ENCODE data around the gene ELOVL5.

ELOVL5 gene

DNA sequence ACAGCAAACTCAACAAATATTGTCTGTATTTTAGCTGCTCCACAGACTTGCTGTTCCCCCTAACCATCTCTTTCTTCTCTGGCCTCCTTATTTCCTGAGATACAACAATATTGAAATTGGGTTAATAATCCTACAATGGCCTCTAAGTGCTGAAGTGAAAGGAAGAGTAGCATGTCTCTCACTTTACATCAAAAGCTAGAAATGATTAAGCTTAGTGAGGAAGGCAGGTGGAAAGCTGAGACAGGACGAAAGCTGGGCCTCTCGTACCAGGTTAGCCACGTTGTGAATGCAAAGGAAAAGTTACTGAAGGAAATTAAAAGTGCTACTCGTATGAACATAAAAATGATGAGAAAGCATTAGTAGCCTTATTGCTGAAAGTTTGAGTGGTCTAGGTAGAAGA is 63.8 kb downstream of the ELOVL5 start:
- Histone ChIP-seq H3K27me3 (ENCODE audit: insufficient read depth, poor library complexity, severe bottlenecking) (no peaks in the 10 kb centered on the region), H3K27ac (replicated peaks) (no peak overlapping the region), H3K4me3 (replicated peaks; ENCODE audit: insufficient read depth, low read length) (no peak overlapping the region)
- no peak for DNase-seq (ENCODE audit: low read depth in 1 of 2, low spot score in 1 of 2)
- TF ChIP-seq, protein P1, sequence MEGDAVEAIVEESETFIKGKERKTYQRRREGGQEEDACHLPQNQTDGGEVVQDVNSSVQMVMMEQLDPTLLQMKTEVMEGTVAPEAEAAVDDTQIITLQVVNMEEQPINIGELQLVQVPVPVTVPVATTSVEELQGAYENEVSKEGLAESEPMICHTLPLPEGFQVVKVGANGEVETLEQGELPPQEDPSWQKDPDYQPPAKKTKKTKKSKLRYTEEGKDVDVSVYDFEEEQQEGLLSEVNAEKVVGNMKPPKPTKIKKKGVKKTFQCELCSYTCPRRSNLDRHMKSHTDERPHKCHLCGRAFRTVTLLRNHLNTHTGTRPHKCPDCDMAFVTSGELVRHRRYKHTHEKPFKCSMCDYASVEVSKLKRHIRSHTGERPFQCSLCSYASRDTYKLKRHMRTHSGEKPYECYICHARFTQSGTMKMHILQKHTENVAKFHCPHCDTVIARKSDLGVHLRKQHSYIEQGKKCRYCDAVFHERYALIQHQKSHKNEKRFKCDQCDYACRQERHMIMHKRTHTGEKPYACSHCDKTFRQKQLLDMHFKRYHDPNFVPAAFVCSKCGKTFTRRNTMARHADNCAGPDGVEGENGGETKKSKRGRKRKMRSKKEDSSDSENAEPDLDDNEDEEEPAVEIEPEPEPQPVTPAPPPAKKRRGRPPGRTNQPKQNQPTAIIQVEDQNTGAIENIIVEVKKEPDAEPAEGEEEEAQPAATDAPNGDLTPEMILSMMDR (IDR thresholded peaks at IDR 0.05; ENCODE audit: insufficient read depth, low read length): no peak
- TF ChIP-seq GABPA (IDR thresholded peaks at IDR 0.05; ENCODE audit: low read depth) (no peak), SPI1 (IDR thresholded peaks at IDR 0.05; ENCODE audit: borderline replicate concordance, low read depth) (no peak), POLR2AphosphoS5 (IDR thresholded peaks at IDR 0.05; ENCODE audit: low read depth) (no peak)
- TF ChIP-seq, protein P2, sequence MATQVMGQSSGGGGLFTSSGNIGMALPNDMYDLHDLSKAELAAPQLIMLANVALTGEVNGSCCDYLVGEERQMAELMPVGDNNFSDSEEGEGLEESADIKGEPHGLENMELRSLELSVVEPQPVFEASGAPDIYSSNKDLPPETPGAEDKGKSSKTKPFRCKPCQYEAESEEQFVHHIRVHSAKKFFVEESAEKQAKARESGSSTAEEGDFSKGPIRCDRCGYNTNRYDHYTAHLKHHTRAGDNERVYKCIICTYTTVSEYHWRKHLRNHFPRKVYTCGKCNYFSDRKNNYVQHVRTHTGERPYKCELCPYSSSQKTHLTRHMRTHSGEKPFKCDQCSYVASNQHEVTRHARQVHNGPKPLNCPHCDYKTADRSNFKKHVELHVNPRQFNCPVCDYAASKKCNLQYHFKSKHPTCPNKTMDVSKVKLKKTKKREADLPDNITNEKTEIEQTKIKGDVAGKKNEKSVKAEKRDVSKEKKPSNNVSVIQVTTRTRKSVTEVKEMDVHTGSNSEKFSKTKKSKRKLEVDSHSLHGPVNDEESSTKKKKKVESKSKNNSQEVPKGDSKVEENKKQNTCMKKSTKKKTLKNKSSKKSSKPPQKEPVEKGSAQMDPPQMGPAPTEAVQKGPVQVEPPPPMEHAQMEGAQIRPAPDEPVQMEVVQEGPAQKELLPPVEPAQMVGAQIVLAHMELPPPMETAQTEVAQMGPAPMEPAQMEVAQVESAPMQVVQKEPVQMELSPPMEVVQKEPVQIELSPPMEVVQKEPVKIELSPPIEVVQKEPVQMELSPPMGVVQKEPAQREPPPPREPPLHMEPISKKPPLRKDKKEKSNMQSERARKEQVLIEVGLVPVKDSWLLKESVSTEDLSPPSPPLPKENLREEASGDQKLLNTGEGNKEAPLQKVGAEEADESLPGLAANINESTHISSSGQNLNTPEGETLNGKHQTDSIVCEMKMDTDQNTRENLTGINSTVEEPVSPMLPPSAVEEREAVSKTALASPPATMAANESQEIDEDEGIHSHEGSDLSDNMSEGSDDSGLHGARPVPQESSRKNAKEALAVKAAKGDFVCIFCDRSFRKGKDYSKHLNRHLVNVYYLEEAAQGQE (IDR thresholded peaks at IDR 0.05; ENCODE audit: insufficient replicate concordance, low read depth): no peak

DNA sequence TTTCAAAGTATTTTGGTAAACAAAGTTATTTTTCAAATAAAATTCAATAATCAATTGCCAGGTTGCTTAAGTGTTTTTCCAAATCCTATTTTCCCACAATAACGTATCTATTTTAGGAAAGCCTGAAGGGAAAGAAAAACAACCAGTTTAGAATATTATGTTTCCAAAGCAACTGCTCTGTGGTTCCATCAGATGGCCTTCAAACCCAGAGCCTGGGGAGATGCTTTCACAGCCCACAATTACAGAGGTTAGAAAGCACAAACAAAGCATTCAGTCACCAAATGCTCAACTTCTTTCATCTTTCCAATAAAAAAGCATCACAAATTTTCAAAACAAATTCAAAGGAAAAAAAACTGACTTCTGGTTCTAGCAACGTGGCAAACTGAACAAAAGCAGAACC is 66.0 kb downstream of the ELOVL5 start:
- Histone ChIP-seq H3K4me3 (replicated peaks; ENCODE audit: insufficient read depth, low read length) (no peak overlapping the region), H3K27ac (replicated peaks) (no peak overlapping the region), H3K27me3 (ENCODE audit: insufficient read depth, poor library complexity, severe bottlenecking) (no peaks in the 10 kb centered on the region)
- DNase-seq (ENCODE audit: low read depth in 1 of 2, low spot score in 1 of 2): no peak
- TF ChIP-seq GABPA (IDR thresholded peaks at IDR 0.05; ENCODE audit: low read depth) (no peak), POLR2AphosphoS5 (IDR thresholded peaks at IDR 0.05; ENCODE audit: low read depth) (no peak), SPI1 (IDR thresholded peaks at IDR 0.05; ENCODE audit: borderline replicate concordance, low read depth) (no peak)
- TF ChIP-seq, protein P1 (IDR thresholded peaks at IDR 0.05; ENCODE audit: insufficient read depth, low read length): no peak
- TF ChIP-seq, protein P2 (IDR thresholded peaks at IDR 0.05; ENCODE audit: insufficient replicate concordance, low read depth): no peak

DNA sequence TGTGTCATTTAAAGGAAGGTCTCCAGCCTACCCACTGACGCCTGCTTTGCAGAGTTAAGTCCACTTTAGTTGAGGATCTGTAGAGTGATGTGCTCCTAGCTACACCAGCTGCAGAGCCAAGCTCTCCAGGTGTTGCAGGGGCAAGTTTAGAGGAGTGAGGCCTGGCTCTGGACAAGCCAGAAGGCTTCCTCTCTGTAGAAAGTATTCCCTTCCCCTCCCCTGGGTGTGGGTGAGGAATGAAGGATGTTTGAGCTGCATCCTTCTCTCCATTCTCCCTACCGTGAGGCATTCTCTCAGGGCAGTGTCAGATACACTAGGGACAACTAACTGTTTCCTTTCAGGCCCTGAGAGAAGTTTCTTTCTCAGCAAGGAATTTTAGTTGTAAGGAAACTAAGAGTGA is 66.5 kb downstream of the ELOVL5 start:
- TF ChIP-seq, protein P2 (IDR thresholded peaks at IDR 0.05; ENCODE audit: insufficient replicate concordance, low read depth): no peak
- TF ChIP-seq SPI1 (IDR thresholded peaks at IDR 0.05; ENCODE audit: borderline replicate concordance, low read depth) (no peak), GABPA (IDR thresholded peaks at IDR 0.05; ENCODE audit: low read depth) (no peak), POLR2AphosphoS5 (IDR thresholded peaks at IDR 0.05; ENCODE audit: low read depth) (no peak)
- TF ChIP-seq, protein P1 (IDR thresholded peaks at IDR 0.05; ENCODE audit: insufficient read depth, low read length): no peak
- no peak for DNase-seq (ENCODE audit: low read depth in 1 of 2, low spot score in 1 of 2)
- H3K27me3 ChIP-seq (ENCODE audit: insufficient read depth, poor library complexity, severe bottlenecking): no peaks in the 10 kb centered on the region
- H3K27ac ChIP-seq (replicated peaks): no peak overlapping the region
- H3K4me3 ChIP-seq (replicated peaks; ENCODE audit: insufficient read depth, low read length): no peak overlapping the region
